C1 segment of cervical spinal cord (tissue), 14 donors: ENCODE data around the gene ZXDB.
"Not testable (repeated sequence)": the region's sequence is repeated elsewhere in the genome, so short reads cannot be mapped to it uniquely, and the experiment has no call there.

Source experiments
- DNase-seq, 14 donors: peaks; one replicate each; lab custom pipeline; 2025; lab: John Stamatoyannopoulos, UW

ZXDB gene

GRCh38 chrX:57591284-57592159 is at the start of gene ZXDB:
ZXDB (plus strand) TSS chrX:57592011; CDS start chrX:57592049, 38 bp downstream.
- DNase-seq = peak in 4 of 14 donors; percentile 4 to 27 (median 12)

GRCh38 chrX:57565198-57565597 is 26.6 kb upstream of the ZXDB start:
- DNase-seq = no peak

- no peak for DNase-seq
Measured at GRCh38 chrX:57573754-57574153, 18.1 kb upstream of the ZXDB start.

GRCh38 chrX:57582948-57583347 is 8.9 kb upstream of the ZXDB start:
- not testable (repeated sequence) for DNase-seq

GRCh38 chrX:57583477-57583876 is 8.3 kb upstream of the ZXDB start:
- no peak for DNase-seq

GRCh38 chrX:57586360-57586759 is 5.5 kb upstream of the ZXDB start:
- DNase-seq = no peak

GRCh38 chrX:57587062-57587461 is 4.7 kb upstream of the ZXDB start:
- no peak for DNase-seq

- no peak for DNase-seq
Measured at GRCh38 chrX:57587607-57588006, 4.2 kb upstream of the ZXDB start.

GRCh38 chrX:57592160-57592893 is 516 bp downstream of the ZXDB start:
- peak in 10 of 14 donors; percentile 3 to 76 (median 50) for DNase-seq

GRCh38 chrX:57592894-57593215 is 1.0 kb downstream of the ZXDB start:
- peak in 4 of 14 donors; percentile 18 to 73 (median 50) for DNase-seq

GRCh38 chrX:57595381-57595811 is 3.6 kb downstream of the ZXDB start:
- DNase-seq = no peak

GRCh38 chrX:57596109-57596508 is 4.3 kb downstream of the ZXDB start:
- no peak for DNase-seq

GRCh38 chrX:57596516-57596915 is 4.7 kb downstream of the ZXDB start:
- DNase-seq = no peak

- DNase-seq = no peak
Measured at GRCh38 chrX:57607295-57608187, 15.7 kb downstream of the ZXDB start.

- not testable (repeated sequence) for DNase-seq
Measured at GRCh38 chrX:57613351-57613750, 21.5 kb downstream of the ZXDB start.

GRCh38 chrX:57629438-57629837 is 37.6 kb downstream of the ZXDB start:
- not testable (repeated sequence) for DNase-seq

GRCh38 chrX:57640674-57641016 is 48.8 kb downstream of the ZXDB start:
- no peak for DNase-seq

GRCh38 chrX:57641338-57641737 is 49.5 kb downstream of the ZXDB start:
- no peak for DNase-seq

GRCh38 chrX:57643698-57644097 is 51.9 kb downstream of the ZXDB start:
- no peak for DNase-seq

- DNase-seq = no peak
Measured at GRCh38 chrX:57647020-57647419, 55.2 kb downstream of the ZXDB start.
